CD14-positive monocyte (primary cell): Measurements from ENCODE around the gene TIAM2. TPM values are rescaled to one million over a fixed set of nuclear protein-coding genes. Genes with fewer than 3 reads are reported as not detected.

ENCODE experiments used
- DNase-seq, 3 donors: peaks; one replicate each; pipeline ENCODE4 v3.0.0-alpha.2; 2011 to 2022
- H2AFZ ChIP-seq: 2 replicates; pipeline ENCODE4 v1.6.0; 2012; ENCODE audit warnings: mild to moderate bottlenecking, low read depth, low read length, inconsistent platforms; ENCODE audit not compliant: insufficient read depth, poor library complexity, severe bottlenecking
- H3K27ac ChIP-seq, 2 donors: 1 replicate in 1 of 2; 2 replicates in 1 of 2; pipeline ENCODE4 v1.5.1; 2012 to 2013; ENCODE audit warnings: low read length in 2 of 2, control low read depth in 1 of 2, inconsistent platforms in 1 of 2, low read depth in 1 of 2, mild to moderate bottlenecking in 1 of 2
- H3K27me3 ChIP-seq, 2 donors: one replicate each; pipeline versions ENCODE4 v1.6.0 to v1.6.1; 2011 to 2013; ENCODE audit warnings: low read length in 2 of 2; ENCODE audit not compliant: control insufficient read depth in 2 of 2, insufficient read depth in 2 of 2
- H3K36me3 ChIP-seq, 2 donors: replicated peaks in 1 of 2; 1 replicate in 1 of 2; 2 replicates in 1 of 2; pipeline versions ENCODE4 v1.5.1 to v1.6.1; 2012 to 2013; ENCODE audit warnings: low read length in 2 of 2, control low read depth in 1 of 2, inconsistent platforms in 1 of 2, mild to moderate bottlenecking in 1 of 2; ENCODE audit not compliant: insufficient read depth in 2 of 2, control insufficient read depth in 1 of 2
- H3K4me1 ChIP-seq, 2 donors: 1 replicate in 1 of 2; 2 replicates in 1 of 2; pipeline versions ENCODE4 v1.5.1 to v1.6.1; 2012 to 2013; ENCODE audit warnings: low read length in 2 of 2, control low read depth in 1 of 2, inconsistent platforms in 1 of 2, mild to moderate bottlenecking in 1 of 2, moderate library complexity in 1 of 2; ENCODE audit not compliant: insufficient read depth in 2 of 2, control insufficient read depth in 1 of 2
- H3K4me2 ChIP-seq: replicated peaks from 2 replicates; pipeline ENCODE3; 2012; ENCODE audit warnings: low read length, moderate library complexity, mild to moderate bottlenecking; ENCODE audit not compliant: poor library complexity, severe bottlenecking; ENCODE audit errors: extremely low read depth
- H3K4me3 ChIP-seq, 3 experiments: fragments of 200-600 bp in 1 of 3; sonication (generic) in 1 of 3; replicated peaks in 1 of 3; 1 replicate in 2 of 3; 2 replicates in 1 of 3; pipeline ENCODE4 v1.5.1; 2011 to 2013; ENCODE audit warnings: low read length in 3 of 3, mild to moderate bottlenecking in 3 of 3, control low read depth in 2 of 3, low read depth in 2 of 3, inconsistent platforms in 1 of 3, moderate library complexity in 1 of 3
- H3K79me2 ChIP-seq: 2 replicates; pipeline ENCODE4 v1.6.0; 2012; ENCODE audit warnings: mild to moderate bottlenecking, control low read depth, inconsistent platforms, low read length, moderate library complexity; ENCODE audit not compliant: insufficient read depth
- H3K9ac ChIP-seq: 2 replicates; pipeline ENCODE4 v1.6.0; 2017; ENCODE audit warnings: low read length, mild to moderate bottlenecking; ENCODE audit not compliant: insufficient read depth, poor library complexity, severe bottlenecking
- H3K9me3 ChIP-seq, 2 donors: replicated peaks in 1 of 2; 1 replicate in 1 of 2; 2 replicates in 1 of 2; pipeline versions ENCODE4 v1.5.1 to v1.6.1; 2012 to 2013; ENCODE audit warnings: low read length in 2 of 2, control low read depth in 1 of 2; ENCODE audit not compliant: control insufficient read depth in 1 of 2, insufficient read depth in 1 of 2
- H4K20me1 ChIP-seq: 2 replicates; pipeline ENCODE4 v1.6.0; 2012; ENCODE audit warnings: mild to moderate bottlenecking, low read length, control low read depth, moderate library complexity; ENCODE audit not compliant: insufficient read depth
- H3K27ac Mint-ChIP-seq, 7 donors: one replicate each; pipeline ENCODE4 v1.8.0; 2020; ENCODE audit warnings: mild to moderate bottlenecking in 7 of 7, mixed read lengths in 7 of 7, moderate library complexity in 6 of 7, inconsistent platforms in 2 of 7
- H3K27me3 Mint-ChIP-seq, 3 donors: one replicate each; pipeline ENCODE4 v1.8.0; 2021 to 2022; ENCODE audit warnings: low read depth in 3 of 3, mild to moderate bottlenecking in 3 of 3, mixed read lengths in 3 of 3, moderate library complexity in 3 of 3, inconsistent platforms in 1 of 3
- H3K36me3 Mint-ChIP-seq, 2 donors: one replicate each; pipeline ENCODE4 v1.8.0; 2020; ENCODE audit warnings: mixed read lengths in 2 of 2, inconsistent platforms in 1 of 2, mild to moderate bottlenecking in 1 of 2
- H3K4me1 Mint-ChIP-seq: one replicate; pipeline ENCODE4 v1.8.0; 2020; ENCODE audit warnings: mild to moderate bottlenecking, mixed read lengths
- H3K4me3 Mint-ChIP-seq, 2 donors: one replicate each; pipeline ENCODE4 v1.8.0; 2020; ENCODE audit warnings: mild to moderate bottlenecking in 2 of 2, mixed read lengths in 2 of 2, moderate library complexity in 1 of 2
- H3K9me3 Mint-ChIP-seq, 7 donors: one replicate each; pipeline ENCODE4 v1.8.0; 2020 to 2022; ENCODE audit warnings: mixed read lengths in 7 of 7, mild to moderate bottlenecking in 6 of 7, moderate library complexity in 6 of 7, inconsistent platforms in 2 of 7
- WGBS: methylation state at CpG from one replicate; pipeline ENCODE4 v1.1.5; 2013; ENCODE audit warnings: missing lambda C conversion rate; ENCODE audit not compliant: insufficient coverage; 5-methylcytosine and 5-hydroxymethylcytosine counted together
- intact Hi-C, 2 donors: fragments of 100-400 bp; cut with micrococcal nuclease; formaldehyde crosslinking; loops; one replicate each; pipeline versions ENCODE4 v1.15.0 to v1.15.1; 2023
- polyA minus RNA-seq: library from RNA; depleted of rRNA, polyadenylated mRNA; stranded (reverse); fragments of >200 nt; gene quantifications from 2 replicates; pipeline ENCODE4 v1.2.3, GENCODE V29; 2012
- polyA plus RNA-seq, 3 donors: library from polyadenylated mRNA; depleted of rRNA in 1 of 3; unstranded in 2 of 3; stranded (reverse) in 1 of 3; fragments of 300-500 nt in 2 of 3; fragments of >200 nt in 1 of 3; fragmentation: Illumina TruSeq in 2 of 3; gene quantifications; 1 replicate in 2 of 3; 2 replicates in 1 of 3; pipeline ENCODE4 v1.2.3, GENCODE V29; 2012 to 2021
- total RNA-seq, 12 experiments: library from RNA in 1 of 12; stranded (reverse) in 1 of 12; fragments of 120-200 nt in 1 of 12; gene quantifications; one replicate each; pipeline ENCODE4 v1.2.4 and lab custom pipeline; 2013 to 2026; ENCODE audit warnings: mixed read lengths in 6 of 12, inconsistent platforms in 1 of 12
- TF ChIP-seq, protein P1 (sequence below): fragments of 200-600 bp; IDR thresholded peaks from one replicate; pipeline ENCODE4 v1.8.0; 2022; ENCODE audit warnings: antibody characterized with exemption, mild to moderate bottlenecking

The TIAM2 gene
- 4.2 TPM for total RNA-seq (2013)
- polyA plus RNA-seq (1 to 10 TPM in 1 of 3 donors, under 1 TPM in 2; 0.25 to 4.2 (median 0.67) TPM), polyA minus RNA-seq (1.8 and 2.5 TPM in 2 replicates), total RNA-seq (lab: John Stamatoyannopoulos, UW) (9.4 to 18.2 (median 14.5) reads per million in 11 experiments)

DNA sequence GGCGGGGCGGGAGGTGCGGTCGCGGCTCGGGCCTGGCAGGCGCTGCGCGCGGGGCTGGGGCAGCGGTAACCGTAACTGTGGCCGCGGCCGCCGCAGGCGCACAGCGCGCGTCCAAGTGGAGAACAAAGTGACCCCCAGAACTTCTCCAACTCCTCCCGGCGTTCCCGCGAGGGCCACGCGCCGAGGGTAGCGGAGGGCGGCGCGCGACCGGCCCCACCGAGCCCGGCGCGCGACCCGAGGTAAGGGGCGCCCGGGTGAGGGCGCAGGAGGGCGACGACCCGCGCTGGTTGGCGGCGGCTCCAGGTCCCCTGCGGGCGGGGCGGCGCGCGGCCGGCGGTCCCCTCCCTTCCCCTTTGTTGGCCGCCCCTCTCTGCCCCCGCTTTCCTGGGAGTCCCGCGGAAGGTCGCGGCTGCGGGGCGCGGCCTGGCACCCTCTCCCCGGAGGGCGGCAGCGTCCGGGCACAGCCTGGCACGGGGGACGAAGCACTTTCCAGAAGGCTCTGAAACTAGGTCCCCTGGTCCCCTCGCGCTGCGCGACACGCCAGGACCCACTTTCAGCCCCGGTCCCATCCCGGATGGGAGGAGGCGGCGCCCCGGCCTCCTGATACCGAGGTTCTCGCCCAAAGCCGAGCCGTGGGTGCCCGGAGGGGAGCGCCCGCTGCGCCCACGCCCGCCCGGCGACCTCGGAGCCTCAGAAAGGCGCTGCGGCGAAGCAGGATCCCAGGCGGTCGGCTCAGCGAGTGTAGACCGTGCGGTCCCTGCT, at the start of gene TIAM2:
TSS of gene TIAM2 (plus strand) at position 62 of the 762 bp plus-strand sequence. CDS start 133,909 bp downstream, outside the sequence.
- peak within 1 kb of the TSS in 1 of 3 experiments; percentile 43 for H3K4me3 ChIP-seq
- H3K36me3 Mint-ChIP-seq, result no peaks in the 10 kb centered on the region
- peak within 1 kb of the TSS in 1 of 2 donors; percentile 82 for H3K4me3 Mint-ChIP-seq
- no peaks in the 10 kb centered on the region for H4K20me1 ChIP-seq
- peaks cover 0 to 9% (median 4%) of the 10 kb centered on the region in 7 donors for H3K9me3 Mint-ChIP-seq
- H2AFZ ChIP-seq, result no peak within 1 kb of the TSS
- no peaks in the 10 kb centered on the region for H3K9me3 ChIP-seq
- intact Hi-C loops, result no loop called here
- H3K27me3 Mint-ChIP-seq, result peaks cover 34 to 44% (median 35%) of the 10 kb centered on the region in 3 donors
- no peaks in the 10 kb centered on the region for H3K4me1 ChIP-seq
- peak within 1 kb of the TSS in 1 of 7 donors; percentile 76 for H3K27ac Mint-ChIP-seq
- peaks cover 3% of the 10 kb centered on the region for H3K4me1 Mint-ChIP-seq
- under 1% methylated on average over 100 of the region's 102 CpGs for whole genome bisulfite sequencing
- H3K9ac ChIP-seq, result no peak within 1 kb of the TSS
- peak within 1 kb of the TSS; percentile 63 for H3K4me2 ChIP-seq
- H3K27ac ChIP-seq, result no peak within 1 kb of the TSS
- TF ChIP-seq, protein P1, sequence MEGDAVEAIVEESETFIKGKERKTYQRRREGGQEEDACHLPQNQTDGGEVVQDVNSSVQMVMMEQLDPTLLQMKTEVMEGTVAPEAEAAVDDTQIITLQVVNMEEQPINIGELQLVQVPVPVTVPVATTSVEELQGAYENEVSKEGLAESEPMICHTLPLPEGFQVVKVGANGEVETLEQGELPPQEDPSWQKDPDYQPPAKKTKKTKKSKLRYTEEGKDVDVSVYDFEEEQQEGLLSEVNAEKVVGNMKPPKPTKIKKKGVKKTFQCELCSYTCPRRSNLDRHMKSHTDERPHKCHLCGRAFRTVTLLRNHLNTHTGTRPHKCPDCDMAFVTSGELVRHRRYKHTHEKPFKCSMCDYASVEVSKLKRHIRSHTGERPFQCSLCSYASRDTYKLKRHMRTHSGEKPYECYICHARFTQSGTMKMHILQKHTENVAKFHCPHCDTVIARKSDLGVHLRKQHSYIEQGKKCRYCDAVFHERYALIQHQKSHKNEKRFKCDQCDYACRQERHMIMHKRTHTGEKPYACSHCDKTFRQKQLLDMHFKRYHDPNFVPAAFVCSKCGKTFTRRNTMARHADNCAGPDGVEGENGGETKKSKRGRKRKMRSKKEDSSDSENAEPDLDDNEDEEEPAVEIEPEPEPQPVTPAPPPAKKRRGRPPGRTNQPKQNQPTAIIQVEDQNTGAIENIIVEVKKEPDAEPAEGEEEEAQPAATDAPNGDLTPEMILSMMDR, result no peak
- no peak for DNase-seq
- no peaks in the 10 kb centered on the region for H3K36me3 ChIP-seq
- peaks cover 20 to 29% of the 10 kb centered on the region in 2 donors for H3K27me3 ChIP-seq
- no peaks in the 10 kb centered on the region for H3K79me2 ChIP-seq

DNA sequence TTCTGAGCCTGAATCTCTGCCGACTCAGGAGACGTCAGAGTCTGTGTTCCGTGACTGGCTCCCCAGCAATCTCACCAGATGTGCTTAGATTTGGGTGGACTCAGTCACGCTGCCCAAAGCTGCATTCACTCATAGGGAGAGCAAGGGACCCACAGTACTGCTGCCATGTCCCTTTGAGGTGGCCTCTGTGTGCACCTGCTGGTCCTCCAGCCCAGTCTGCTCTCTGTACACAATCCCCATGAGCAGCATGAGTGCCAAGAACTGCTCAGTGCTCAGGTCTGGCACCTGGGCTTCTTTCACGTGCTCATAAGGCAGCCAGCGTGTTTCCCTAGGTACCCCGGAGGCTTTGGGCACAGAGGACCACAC, 44.2 kb upstream of the TIAM2 start:
- H3K9me3 ChIP-seq, result no peaks in the 10 kb centered on the region
- no peaks in the 10 kb centered on the region for H4K20me1 ChIP-seq
- Mint-ChIP-seq H3K9me3 (peaks cover 0 to 2% (median 0%) of the 10 kb centered on the region in 7 donors), H3K4me3 (no peak overlapping the region), H3K36me3 (peaks cover 3 to 6% of the 10 kb centered on the region in 2 donors), H3K4me1 (peaks cover 9% of the 10 kb centered on the region), H3K27ac (no peak overlapping the region), H3K27me3 (peaks cover 2 to 4% (median 2%) of the 10 kb centered on the region in 3 donors)
- no peak overlapping the region for H3K9ac ChIP-seq
- H3K27me3 ChIP-seq, result no peaks in the 10 kb centered on the region
- intact Hi-C loops, result no loop called here
- H3K4me1 ChIP-seq, result no peaks in the 10 kb centered on the region
- WGBS, result 89% methylated on average over 5 of the region's 7 CpGs
- TF ChIP-seq, protein P1, result no peak
- no peak for DNase-seq
- no peak overlapping the region for H3K27ac ChIP-seq
- H3K36me3 ChIP-seq, result no peaks in the 10 kb centered on the region
- no peaks in the 10 kb centered on the region for H3K79me2 ChIP-seq
- H2AFZ ChIP-seq, result no peak overlapping the region
- H3K4me2 ChIP-seq, result no peak overlapping the region
- no peak overlapping the region for H3K4me3 ChIP-seq
